Kidney capillary endothelial cell (primary cell): ENCODE results near the gene ANKRD13D.

Source experiments
- DNase-seq: peaks from one replicate; pipeline ENCODE4 v3.0.0-alpha.2; 2018; ENCODE audit warnings: low spot score

ANKRD13D gene

GRCh38 chr11:67320011-67320410 is 30.9 kb downstream of the ANKRD13D start:
- DNase-seq = no peak

- no peak for DNase-seq
These were observed 31.6 kb downstream of the ANKRD13D start for GRCh38 chr11:67320691-67321090.

DNA sequence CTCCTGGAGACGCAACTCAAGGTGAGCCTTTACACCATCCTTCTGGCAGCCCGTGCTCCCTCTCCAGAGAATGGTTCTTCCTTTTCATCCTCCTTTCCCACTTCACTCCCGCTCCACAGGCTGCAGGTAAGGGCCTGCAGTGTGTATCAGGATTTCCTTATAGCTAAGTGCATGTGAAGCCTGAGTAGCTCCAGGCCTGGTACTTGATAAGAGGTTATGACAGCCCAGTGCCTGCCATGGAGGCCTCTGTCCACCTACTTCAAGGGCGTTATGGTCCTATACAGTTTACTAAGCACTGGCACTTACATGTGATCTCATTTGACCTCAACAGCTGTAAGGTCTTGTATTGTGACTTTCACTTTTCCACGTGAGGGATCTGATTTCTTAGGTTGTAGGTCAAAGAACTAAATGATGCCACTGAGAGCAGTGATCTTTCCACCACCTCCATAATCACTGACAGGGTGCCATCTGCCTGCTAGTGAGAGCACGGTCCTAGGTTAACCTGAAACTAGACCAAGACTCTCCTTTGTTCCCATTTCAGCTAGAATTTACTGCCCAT is 32.3 kb downstream of the ANKRD13D start:
- no peak for DNase-seq

GRCh38 chr11:67322049-67322448 is 32.9 kb downstream of the ANKRD13D start:
- no peak for DNase-seq

DNA sequence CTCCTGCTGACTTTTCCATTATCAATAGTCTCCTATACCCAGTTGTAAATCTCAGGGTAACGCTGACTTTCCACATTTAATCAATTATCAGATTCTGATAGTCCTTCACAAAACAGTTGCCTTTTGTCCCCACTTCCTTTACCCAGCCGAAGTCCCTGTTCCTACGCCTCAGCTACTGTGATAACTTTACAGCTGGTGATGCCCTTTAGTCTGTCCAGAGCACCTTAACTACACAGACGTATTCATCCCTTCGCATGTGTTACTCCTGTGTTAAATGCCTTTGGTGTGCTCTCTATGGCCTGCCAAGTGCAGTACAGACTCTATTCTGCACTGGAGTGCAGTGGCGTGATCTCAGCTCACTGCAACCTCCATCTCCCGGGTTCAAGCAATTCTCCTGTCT is 34.4 kb downstream of the ANKRD13D start:
- no peak for DNase-seq

DNA sequence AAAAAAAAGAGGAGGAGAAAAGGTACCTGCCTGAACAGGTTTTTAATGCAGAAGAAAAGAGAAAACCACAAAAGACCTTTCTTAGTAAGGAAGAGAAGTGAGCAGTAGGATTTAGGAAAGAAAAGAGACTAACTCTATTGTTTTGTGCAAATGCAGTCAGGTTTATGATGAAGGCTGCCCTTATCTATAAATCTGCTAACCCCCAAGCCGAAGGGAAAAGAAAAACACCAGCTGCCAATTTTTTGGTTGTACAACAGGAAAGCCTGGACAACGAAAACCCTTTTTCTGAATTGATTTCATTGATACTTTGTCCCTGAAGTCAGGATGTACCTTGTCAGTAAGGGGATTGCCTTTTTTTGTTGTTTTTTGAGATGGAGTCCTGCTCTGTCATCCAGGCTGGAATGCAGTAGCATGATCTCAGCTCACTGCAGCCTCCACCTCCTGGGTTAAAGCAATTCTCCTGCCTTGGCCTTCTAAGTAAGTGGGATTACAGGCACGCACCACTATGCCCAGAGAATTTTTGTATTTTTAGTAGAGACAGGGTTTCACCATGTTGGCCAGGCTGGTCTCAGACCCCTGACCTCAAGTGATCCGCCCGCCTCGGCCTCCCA is 43.1 kb downstream of the ANKRD13D start:
- no peak for DNase-seq

- no peak for DNase-seq
These were observed 48.2 kb downstream of the ANKRD13D start for GRCh38 chr11:67337257-67337656.

DNA sequence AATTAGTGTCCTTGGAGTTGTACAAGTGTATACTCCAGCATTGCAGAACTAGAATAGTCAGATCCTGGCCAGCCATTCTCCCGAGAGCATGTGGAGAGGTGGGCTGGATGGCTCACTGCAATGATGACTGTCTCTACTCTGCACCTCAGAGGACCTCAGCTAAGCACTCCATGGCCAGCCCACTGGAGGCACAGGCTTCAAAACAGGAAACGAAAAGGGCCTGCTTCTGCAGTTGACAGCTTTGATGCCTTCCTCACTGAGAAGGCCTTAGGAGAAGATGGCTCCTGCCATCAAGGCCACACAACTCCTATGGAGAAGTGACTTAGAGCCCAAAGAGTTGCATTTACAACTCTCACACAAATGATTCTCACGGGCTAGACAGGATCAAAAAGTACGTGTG is 55.2 kb downstream of the ANKRD13D start:
- DNase-seq = no peak

DNA sequence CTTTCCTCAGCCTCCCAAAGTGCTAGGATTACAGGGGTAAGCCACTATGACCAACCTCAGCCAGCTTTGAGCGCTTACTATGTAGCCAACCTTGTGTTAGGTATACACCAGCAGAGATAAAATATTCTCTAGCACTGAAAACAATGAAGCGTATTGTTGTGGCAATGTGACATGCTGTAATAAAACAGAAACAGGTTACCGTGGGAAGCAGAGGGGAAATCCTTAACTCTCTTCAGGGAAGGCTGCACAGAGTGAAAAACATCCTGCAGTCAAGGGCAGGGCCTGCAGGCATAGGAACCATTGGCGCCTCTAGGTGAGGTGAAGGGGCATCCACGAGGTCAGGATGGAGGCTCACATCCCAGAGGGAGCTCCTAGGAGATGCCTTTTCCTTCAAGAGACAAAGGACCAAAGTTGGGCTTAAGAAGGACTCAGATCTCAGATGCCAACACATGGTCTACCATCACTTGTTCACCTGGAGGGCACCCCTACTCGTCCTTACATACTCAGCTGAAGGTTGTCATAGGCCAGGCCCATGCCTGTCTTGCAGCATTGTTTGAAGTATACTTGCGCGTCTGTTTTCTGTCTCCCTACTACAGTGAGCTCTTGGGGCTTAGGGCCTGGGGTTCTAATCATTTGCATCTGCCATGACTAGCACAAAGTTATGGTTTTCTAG is 56.3 kb downstream of the ANKRD13D start:
- DNase-seq = no peak

GRCh38 chr11:67345920-67346819 is 57.1 kb downstream of the ANKRD13D start:
- peak; percentile 41 for DNase-seq

- no peak for DNase-seq
These were observed 59.1 kb downstream of the ANKRD13D start for GRCh38 chr11:67347964-67348749.

GRCh38 chr11:67349036-67349435 is 59.9 kb downstream of the ANKRD13D start:
- DNase-seq = no peak

DNA sequence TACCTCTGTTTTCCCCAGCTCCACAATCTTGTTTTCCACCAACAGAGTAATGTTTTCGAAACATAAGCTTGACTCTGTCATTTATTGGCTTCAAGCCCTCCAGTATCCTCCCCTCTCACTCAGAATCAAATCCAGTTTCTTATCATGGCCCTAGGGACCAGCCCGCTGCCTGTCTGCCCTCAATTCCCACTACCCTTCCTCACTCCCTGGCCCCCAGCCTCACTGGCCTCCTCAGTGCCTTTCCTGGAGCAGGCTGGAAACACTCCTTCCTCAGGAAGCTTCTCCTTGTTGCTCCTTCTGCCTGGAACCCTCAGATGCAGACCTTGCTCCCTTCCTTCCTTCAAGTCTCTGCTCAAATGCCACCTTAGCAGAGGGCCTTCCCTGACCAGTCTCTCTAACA is 60.4 kb downstream of the ANKRD13D start:
- DNase-seq = no peak

DNA sequence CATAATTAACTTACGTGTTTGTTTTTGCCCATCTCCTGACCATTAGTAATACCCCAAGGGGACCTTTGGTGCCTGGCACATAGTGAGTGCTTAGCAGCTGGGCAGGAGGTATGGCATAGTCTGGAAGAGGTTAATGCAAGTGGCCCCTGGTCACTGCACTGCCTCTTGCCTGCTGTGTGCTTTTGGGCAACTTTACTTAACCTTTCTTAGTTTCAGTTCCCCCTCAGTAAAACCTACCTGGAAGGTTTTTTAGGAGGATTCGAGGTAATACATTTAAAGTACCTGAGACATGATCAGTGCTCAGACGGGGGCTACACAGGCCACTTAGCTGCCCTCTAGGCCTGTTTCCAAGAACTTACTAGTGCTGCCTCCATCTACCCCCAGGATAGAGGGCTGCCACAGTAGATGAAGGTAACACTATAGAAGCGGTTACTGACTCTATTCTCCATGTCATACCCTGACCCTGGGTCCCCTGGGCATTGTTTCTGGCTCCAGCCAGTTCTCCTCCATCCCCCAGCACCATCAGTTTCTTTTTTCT is 60.9 kb downstream of the ANKRD13D start:
- DNase-seq = no peak

GRCh38 chr11:67351275-67352005 is 62.3 kb downstream of the ANKRD13D start:
- peak; percentile 80 for DNase-seq
